UCSD-AML1 (cell line): ENCODE results near the gene KRTAP10-9.
A peak's percentile ranks its signal among the peaks of the same experiment; 100 is the strongest.
"Not testable (repeated sequence)": the region's sequence is repeated elsewhere in the genome, so short reads cannot be mapped to it uniquely, and the experiment has no call there.

Experiments
- DNase-seq: peaks from one replicate; lab custom pipeline; 2025; ENCODE audit not compliant: unreplicated experiment; lab: John Stamatoyannopoulos, UW

The KRTAP10-9 gene

GRCh38 chr21:44614161-44614631 lies 12.7 kb upstream of the KRTAP10-9 start:
- DNase-seq: no peak

- DNase-seq: no peak
Measured at GRCh38 chr21:44614961-44615391, 11.9 kb upstream of the KRTAP10-9 start.

- DNase-seq: no peak
Measured at GRCh38 chr21:44615466-44615865, 11.4 kb upstream of the KRTAP10-9 start.

- no peak for DNase-seq
Measured at GRCh38 chr21:44615911-44616590, 10.8 kb upstream of the KRTAP10-9 start.

GRCh38 chr21:44616591-44616926 lies 10.3 kb upstream of the KRTAP10-9 start:
- DNase-seq: no peak

GRCh38 chr21:44617071-44617501 lies 9.8 kb upstream of the KRTAP10-9 start:
- DNase-seq: no peak

GRCh38 chr21:44618504-44618903 lies 8.4 kb upstream of the KRTAP10-9 start:
- DNase-seq: peak; percentile 65

GRCh38 chr21:44618909-44619308 lies 8.0 kb upstream of the KRTAP10-9 start:
- no peak for DNase-seq

GRCh38 chr21:44619886-44620285 lies 7.0 kb upstream of the KRTAP10-9 start:
- no peak for DNase-seq

- DNase-seq: no peak
Measured at GRCh38 chr21:44623575-44623974, 3.3 kb upstream of the KRTAP10-9 start.

GRCh38 chr21:44625756-44626155 lies 1.1 kb upstream of the KRTAP10-9 start:
- no peak for DNase-seq

GRCh38 chr21:44626262-44626661 lies 631 bp upstream of the KRTAP10-9 start:
- DNase-seq: no peak

GRCh38 chr21:44627181-44627822 lies 409 bp downstream of the KRTAP10-9 start:
- not testable (repeated sequence) for DNase-seq

GRCh38 chr21:44627831-44628233 lies 939 bp downstream of the KRTAP10-9 start:
- not testable (repeated sequence) for DNase-seq

GRCh38 chr21:44628707-44629391 lies 2.0 kb downstream of the KRTAP10-9 start:
- DNase-seq: no peak

- no peak for DNase-seq
Measured at GRCh38 chr21:44630440-44630839, 3.5 kb downstream of the KRTAP10-9 start.

GRCh38 chr21:44632067-44632466 lies 5.2 kb downstream of the KRTAP10-9 start:
- no peak for DNase-seq

GRCh38 chr21:44636209-44637017 lies 9.5 kb downstream of the KRTAP10-9 start:
- DNase-seq: no peak

- no peak for DNase-seq
Measured at GRCh38 chr21:44637018-44637850, 10.3 kb downstream of the KRTAP10-9 start, which contains the start of gene KRTAP10-10. KRTAP10-10 (plus strand) TSS chr21:44637356; CDS start chr21:44637418, 62 bp downstream.

GRCh38 chr21:44637851-44638348 lies 11.0 kb downstream of the KRTAP10-9 start:
- DNase-seq: not testable (repeated sequence)
